ENCODE data around the gene RAD54L2. TPM values are rescaled to one million over a fixed set of nuclear protein-coding genes. Genes with fewer than 3 reads are reported as not detected.

The RAD54L2 gene
- total RNA-seq, 1 experiment from 2014 or later: 22.6 TPM

GRCh38 chr3:51500632-51501131 lies 37.8 kb upstream of the RAD54L2 start:
- peak overlapping the region; percentile 85 for H2AFZ ChIP-seq
- H3K4me3 ChIP-seq: peak overlapping the region; percentile 46
- H3K4me2 ChIP-seq: peak overlapping the region; percentile 70
- CTCF ChIA-PET: interaction anchor here (0.6 to 4.1 kb wide), 8 partner anchors 37 to 1331 kb away, joined by 3 to 34 read pairs (median 7); partner anchors contain the start of genes MANF and TEX264
- H3F3A ChIP-seq (ENCODE audit: insufficient read depth, low read depth): peaks cover 15% of the 10 kb centered on the region; the same call in 1 of the 2 replicates
- POLR2A ChIA-PET (ENCODE audit: unreplicated experiment): interaction anchor here (0.5 to 1.5 kb wide), 11 partner anchors 10 to 1412 kb away, joined by 4 to 20 read pairs (median 11); partner anchors contain the start of gene RBM5
- peaks cover 33% of the 10 kb centered on the region for H4K20me1 ChIP-seq (ENCODE audit: insufficient read depth)
- intact Hi-C loops (cut with micrococcal nuclease; ENCODE audit: unreplicated experiment): loop anchor here (1.0 kb wide), 1 partner anchor 109 kb away; the partner anchor contains the start of gene RBM15B
- peaks cover 34% of the 10 kb centered on the region for H3K79me2 ChIP-seq (ENCODE audit: low read depth)
- no peaks in the 10 kb centered on the region for H3K9me3 ChIP-seq (ENCODE audit: insufficient read depth, low read depth)
- peak overlapping the region; percentile 73 for H3K27ac ChIP-seq
- H3K36me3 ChIP-seq (ENCODE audit: low read depth): no peaks in the 10 kb centered on the region
- H3K27me3 ChIP-seq (ENCODE audit: insufficient read depth, low read depth): no peaks in the 10 kb centered on the region
- no peak for DNase-seq
- no peaks in the 10 kb centered on the region for H3K9me2 ChIP-seq (ENCODE audit: insufficient read depth)
- TSS peak; percentile 87 for BruUV-seq (replicated peaks)
- no peak for TF ChIP-seq EZH2 (IDR thresholded peaks at IDR 0.05; ENCODE audit: low read depth)
- TF ChIP-seq, protein P1, sequence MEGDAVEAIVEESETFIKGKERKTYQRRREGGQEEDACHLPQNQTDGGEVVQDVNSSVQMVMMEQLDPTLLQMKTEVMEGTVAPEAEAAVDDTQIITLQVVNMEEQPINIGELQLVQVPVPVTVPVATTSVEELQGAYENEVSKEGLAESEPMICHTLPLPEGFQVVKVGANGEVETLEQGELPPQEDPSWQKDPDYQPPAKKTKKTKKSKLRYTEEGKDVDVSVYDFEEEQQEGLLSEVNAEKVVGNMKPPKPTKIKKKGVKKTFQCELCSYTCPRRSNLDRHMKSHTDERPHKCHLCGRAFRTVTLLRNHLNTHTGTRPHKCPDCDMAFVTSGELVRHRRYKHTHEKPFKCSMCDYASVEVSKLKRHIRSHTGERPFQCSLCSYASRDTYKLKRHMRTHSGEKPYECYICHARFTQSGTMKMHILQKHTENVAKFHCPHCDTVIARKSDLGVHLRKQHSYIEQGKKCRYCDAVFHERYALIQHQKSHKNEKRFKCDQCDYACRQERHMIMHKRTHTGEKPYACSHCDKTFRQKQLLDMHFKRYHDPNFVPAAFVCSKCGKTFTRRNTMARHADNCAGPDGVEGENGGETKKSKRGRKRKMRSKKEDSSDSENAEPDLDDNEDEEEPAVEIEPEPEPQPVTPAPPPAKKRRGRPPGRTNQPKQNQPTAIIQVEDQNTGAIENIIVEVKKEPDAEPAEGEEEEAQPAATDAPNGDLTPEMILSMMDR (conservative IDR thresholded peaks at IDR 0.05): no peak
- no peaks in the 10 kb centered on the region; the same call in 1 of the 2 replicates for H3K4me1 ChIP-seq (replicated peaks; ENCODE audit: insufficient read depth)

DNA sequence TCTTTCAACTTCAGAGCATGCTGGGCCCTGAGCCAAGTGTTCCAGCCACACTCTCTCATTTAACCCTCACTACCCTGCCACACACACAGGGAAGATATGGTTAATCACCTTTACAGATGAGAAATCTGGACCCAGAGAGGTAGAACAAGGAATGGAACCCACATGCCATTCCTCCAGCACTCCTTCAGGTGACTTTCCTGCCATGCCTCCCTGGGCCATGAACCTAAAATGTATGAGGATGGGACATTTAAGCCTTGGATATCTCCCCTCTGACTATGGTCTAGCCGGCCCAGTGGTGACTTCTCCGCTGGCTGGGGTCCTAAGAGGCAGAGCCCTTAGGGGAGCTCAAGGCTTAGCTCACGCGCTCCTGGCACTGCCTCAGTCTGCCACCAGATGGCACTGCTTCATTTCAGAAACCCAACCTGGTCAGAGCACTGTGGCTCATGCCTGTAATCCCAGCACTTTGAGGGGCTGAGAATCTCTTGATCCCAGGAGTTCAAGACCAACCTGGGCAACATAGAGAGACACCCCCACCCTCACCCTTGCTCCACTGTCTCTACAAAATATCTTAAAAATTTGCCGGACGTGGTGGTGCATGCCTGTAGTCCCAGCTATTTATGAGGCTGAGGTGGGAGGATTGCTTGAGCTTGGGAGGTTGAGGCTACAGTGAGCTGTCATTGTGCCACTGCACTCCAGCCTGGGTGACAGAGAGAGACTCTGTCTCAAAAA lies 36.5 kb upstream of the RAD54L2 start:
- intact Hi-C loops (cut with micrococcal nuclease; ENCODE audit: unreplicated experiment): loop anchor here (1.0 kb wide), 3 partner anchors 136 to 180 kb away; no protein-coding TSS in a partner anchor
- ChIA-PET POLR2A (ENCODE audit: unreplicated experiment) (interaction anchor here (0.6 to 0.7 kb wide), 3 partner anchors 180 to 1524 kb away, joined by 3 to 26 read pairs (median 3); no protein-coding TSS in a partner anchor), CTCF (interaction anchor here (0.6 to 4.1 kb wide), 6 partner anchors 11 to 1097 kb away, joined by 3 to 28 read pairs (median 9); partner anchors contain the start of gene TEX264)
- H3K36me3 ChIP-seq (ENCODE audit: low read depth): no peaks in the 10 kb centered on the region
- BruUV-seq (replicated peaks): no TSS peak
- H3F3A ChIP-seq (ENCODE audit: insufficient read depth, low read depth): peaks cover 15% of the 10 kb centered on the region; the same call in 1 of the 2 replicates
- no peaks in the 10 kb centered on the region for H3K9me3 ChIP-seq (ENCODE audit: insufficient read depth, low read depth)
- no peak overlapping the region for H2AFZ ChIP-seq
- no peaks in the 10 kb centered on the region for H3K27me3 ChIP-seq (ENCODE audit: insufficient read depth, low read depth)
- H3K27ac ChIP-seq: no peak overlapping the region
- TF ChIP-seq EZH2 (IDR thresholded peaks at IDR 0.05; ENCODE audit: low read depth): no peak
- TF ChIP-seq, protein P1 (conservative IDR thresholded peaks at IDR 0.05): peak; percentile 87
- peak; percentile 43 to 68 for DNase-seq
- H3K9me2 ChIP-seq (ENCODE audit: insufficient read depth): no peaks in the 10 kb centered on the region
- H4K20me1 ChIP-seq (ENCODE audit: insufficient read depth): peaks cover 20% of the 10 kb centered on the region
- no peak overlapping the region for H3K4me2 ChIP-seq
- H3K4me3 ChIP-seq: no peak overlapping the region
- peaks cover 21% of the 10 kb centered on the region for H3K79me2 ChIP-seq (ENCODE audit: low read depth)
- H3K4me1 ChIP-seq (replicated peaks; ENCODE audit: insufficient read depth): no peaks in the 10 kb centered on the region; the same call in 1 of the 2 replicates

DNA sequence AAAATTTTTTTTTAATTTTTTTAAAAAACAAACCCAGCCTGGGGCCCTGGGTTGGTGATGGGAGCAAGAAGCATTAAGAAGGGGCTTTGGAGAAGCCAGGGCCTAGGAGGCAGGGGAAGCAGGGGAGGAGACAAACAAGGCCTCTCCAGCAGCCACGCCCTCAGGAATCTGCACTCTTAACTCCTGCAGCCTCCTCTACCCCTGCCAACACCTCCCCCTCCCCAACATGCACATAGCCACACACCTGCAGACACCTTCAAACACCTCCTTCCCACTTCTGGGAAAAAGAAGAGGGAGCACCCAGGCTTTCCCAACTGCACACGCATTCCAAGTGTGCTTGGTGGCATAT lies 36.0 kb upstream of the RAD54L2 start:
- BruUV-seq (replicated peaks): no TSS peak
- no peak overlapping the region for H3K4me3 ChIP-seq
- H4K20me1 ChIP-seq (ENCODE audit: insufficient read depth): peaks cover 15% of the 10 kb centered on the region
- CTCF ChIA-PET: interaction anchor here (0.6 to 4.1 kb wide), 5 partner anchors 167 to 470 kb away, joined by 3 to 28 read pairs (median 4); partner anchors contain the start of gene TEX264
- peaks cover 15% of the 10 kb centered on the region; the same call in 1 of the 2 replicates for H3F3A ChIP-seq (ENCODE audit: insufficient read depth, low read depth)
- H3K9me3 ChIP-seq (ENCODE audit: insufficient read depth, low read depth): no peaks in the 10 kb centered on the region
- no peak for DNase-seq
- H2AFZ ChIP-seq: no peak overlapping the region
- H3K9me2 ChIP-seq (ENCODE audit: insufficient read depth): no peaks in the 10 kb centered on the region
- intact Hi-C loops (cut with micrococcal nuclease; ENCODE audit: unreplicated experiment): loop anchor here (1.0 kb wide), 3 partner anchors 136 to 180 kb away; no protein-coding TSS in a partner anchor
- POLR2A ChIA-PET (ENCODE audit: unreplicated experiment): interaction anchor here (0.6 to 0.7 kb wide), 2 partner anchors 180 to 1524 kb away, joined by 3 read pairs; no protein-coding TSS in a partner anchor
- no peaks in the 10 kb centered on the region for H3K27me3 ChIP-seq (ENCODE audit: insufficient read depth, low read depth)
- no peaks in the 10 kb centered on the region for H3K36me3 ChIP-seq (ENCODE audit: low read depth)
- TF ChIP-seq EZH2 (IDR thresholded peaks at IDR 0.05; ENCODE audit: low read depth): no peak
- TF ChIP-seq, protein P1 (conservative IDR thresholded peaks at IDR 0.05): no peak
- H3K4me1 ChIP-seq (replicated peaks; ENCODE audit: insufficient read depth): no peaks in the 10 kb centered on the region; the same call in 1 of the 2 replicates
- H3K4me2 ChIP-seq: no peak overlapping the region
- peaks cover 15% of the 10 kb centered on the region for H3K79me2 ChIP-seq (ENCODE audit: low read depth)
- no peak overlapping the region for H3K27ac ChIP-seq
